Measurements from ENCODE around the gene TTBK2.

DNA sequence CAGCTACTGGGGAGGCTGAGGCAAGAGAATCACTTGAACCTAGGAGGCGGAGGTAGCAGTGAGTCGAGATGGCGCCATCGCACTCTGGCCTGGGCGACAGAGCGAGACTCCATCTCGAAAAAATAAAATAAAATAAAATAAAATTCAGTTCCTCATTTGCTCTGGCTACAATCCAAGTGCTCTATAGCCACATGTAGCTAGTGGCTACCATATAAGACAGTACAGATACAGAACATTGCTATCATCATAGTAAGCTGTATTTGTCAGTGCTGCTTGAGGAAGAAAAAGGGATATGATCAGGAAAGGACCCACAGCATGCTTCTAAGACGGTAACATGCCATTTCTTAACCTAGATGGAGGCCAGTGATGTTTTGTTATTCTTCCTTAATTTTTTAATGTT is 95.0 kb downstream of the TTBK2 start:
- TF ChIP-seq SP1 (CRISPR knock-in tag; conservative IDR thresholded peaks at IDR 0.05) (no peak), ZNF263 (CRISPR knock-in tag; IDR thresholded peaks at IDR 0.05; ENCODE audit: low read depth) (no peak), IRF2 (CRISPR knock-in tag; IDR thresholded peaks at IDR 0.05; ENCODE audit: borderline replicate concordance, low read depth) (no peak), GABPB1 (CRISPR knock-in tag; IDR thresholded peaks at IDR 0.05) (no peak), CREM (CRISPR knock-in tag; IDR thresholded peaks at IDR 0.05) (no peak), TP53 (CRISPR knock-in tag; IDR thresholded peaks at IDR 0.05) (no peak), TEAD4 (CRISPR knock-in tag; IDR thresholded peaks at IDR 0.05) (no peak), SMAD3 (CRISPR knock-in tag; IDR thresholded peaks at IDR 0.05; ENCODE audit: borderline replicate concordance) (no peak)
- TF ChIP-seq, protein P1, sequence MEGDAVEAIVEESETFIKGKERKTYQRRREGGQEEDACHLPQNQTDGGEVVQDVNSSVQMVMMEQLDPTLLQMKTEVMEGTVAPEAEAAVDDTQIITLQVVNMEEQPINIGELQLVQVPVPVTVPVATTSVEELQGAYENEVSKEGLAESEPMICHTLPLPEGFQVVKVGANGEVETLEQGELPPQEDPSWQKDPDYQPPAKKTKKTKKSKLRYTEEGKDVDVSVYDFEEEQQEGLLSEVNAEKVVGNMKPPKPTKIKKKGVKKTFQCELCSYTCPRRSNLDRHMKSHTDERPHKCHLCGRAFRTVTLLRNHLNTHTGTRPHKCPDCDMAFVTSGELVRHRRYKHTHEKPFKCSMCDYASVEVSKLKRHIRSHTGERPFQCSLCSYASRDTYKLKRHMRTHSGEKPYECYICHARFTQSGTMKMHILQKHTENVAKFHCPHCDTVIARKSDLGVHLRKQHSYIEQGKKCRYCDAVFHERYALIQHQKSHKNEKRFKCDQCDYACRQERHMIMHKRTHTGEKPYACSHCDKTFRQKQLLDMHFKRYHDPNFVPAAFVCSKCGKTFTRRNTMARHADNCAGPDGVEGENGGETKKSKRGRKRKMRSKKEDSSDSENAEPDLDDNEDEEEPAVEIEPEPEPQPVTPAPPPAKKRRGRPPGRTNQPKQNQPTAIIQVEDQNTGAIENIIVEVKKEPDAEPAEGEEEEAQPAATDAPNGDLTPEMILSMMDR (IDR thresholded peaks at IDR 0.05) = no peak
- TF ChIP-seq, protein P2, sequence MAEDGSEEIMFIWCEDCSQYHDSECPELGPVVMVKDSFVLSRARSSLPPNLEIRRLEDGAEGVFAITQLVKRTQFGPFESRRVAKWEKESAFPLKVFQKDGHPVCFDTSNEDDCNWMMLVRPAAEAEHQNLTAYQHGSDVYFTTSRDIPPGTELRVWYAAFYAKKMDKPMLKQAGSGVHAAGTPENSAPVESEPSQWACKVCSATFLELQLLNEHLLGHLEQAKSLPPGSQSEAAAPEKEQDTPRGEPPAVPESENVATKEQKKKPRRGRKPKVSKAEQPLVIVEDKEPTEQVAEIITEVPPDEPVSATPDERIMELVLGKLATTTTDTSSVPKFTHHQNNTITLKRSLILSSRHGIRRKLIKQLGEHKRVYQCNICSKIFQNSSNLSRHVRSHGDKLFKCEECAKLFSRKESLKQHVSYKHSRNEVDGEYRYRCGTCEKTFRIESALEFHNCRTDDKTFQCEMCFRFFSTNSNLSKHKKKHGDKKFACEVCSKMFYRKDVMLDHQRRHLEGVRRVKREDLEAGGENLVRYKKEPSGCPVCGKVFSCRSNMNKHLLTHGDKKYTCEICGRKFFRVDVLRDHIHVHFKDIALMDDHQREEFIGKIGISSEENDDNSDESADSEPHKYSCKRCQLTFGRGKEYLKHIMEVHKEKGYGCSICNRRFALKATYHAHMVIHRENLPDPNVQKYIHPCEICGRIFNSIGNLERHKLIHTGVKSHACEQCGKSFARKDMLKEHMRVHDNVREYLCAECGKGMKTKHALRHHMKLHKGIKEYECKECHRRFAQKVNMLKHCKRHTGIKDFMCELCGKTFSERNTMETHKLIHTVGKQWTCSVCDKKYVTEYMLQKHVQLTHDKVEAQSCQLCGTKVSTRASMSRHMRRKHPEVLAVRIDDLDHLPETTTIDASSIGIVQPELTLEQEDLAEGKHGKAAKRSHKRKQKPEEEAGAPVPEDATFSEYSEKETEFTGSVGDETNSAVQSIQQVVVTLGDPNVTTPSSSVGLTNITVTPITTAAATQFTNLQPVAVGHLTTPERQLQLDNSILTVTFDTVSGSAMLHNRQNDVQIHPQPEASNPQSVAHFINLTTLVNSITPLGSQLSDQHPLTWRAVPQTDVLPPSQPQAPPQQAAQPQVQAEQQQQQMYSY (CRISPR knock-in tag; IDR thresholded peaks at IDR 0.05) = no peak
- TF ChIP-seq, protein P3, sequence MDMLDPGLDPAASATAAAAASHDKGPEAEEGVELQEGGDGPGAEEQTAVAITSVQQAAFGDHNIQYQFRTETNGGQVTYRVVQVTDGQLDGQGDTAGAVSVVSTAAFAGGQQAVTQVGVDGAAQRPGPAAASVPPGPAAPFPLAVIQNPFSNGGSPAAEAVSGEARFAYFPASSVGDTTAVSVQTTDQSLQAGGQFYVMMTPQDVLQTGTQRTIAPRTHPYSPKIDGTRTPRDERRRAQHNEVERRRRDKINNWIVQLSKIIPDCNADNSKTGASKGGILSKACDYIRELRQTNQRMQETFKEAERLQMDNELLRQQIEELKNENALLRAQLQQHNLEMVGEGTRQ (CRISPR knock-in tag; IDR thresholded peaks at IDR 0.05) = no peak

Data from WTC11 (cell line).